Tibial nerve (tissue), 4 donors: ENCODE data around the gene ROBO2. TPM values are rescaled to one million over a fixed set of nuclear protein-coding genes. Genes with fewer than 3 reads are reported as not detected.

ENCODE experiments used
- DNase-seq, 2 donors: peaks; one replicate each; pipeline ENCODE4 v3.0.0-alpha.2; 2019; ENCODE audit warnings: low spot score in 2 of 2
- H3K27ac ChIP-seq, 4 donors: fragments of 200-600 bp; sonication (generic) in 3 of 4; one replicate each; pipeline ENCODE4 v1.5.1; 2017 to 2019; ENCODE audit warnings: mild to moderate bottlenecking in 1 of 4
- H3K27me3 ChIP-seq, 2 donors: fragments of 200-600 bp; sonication (generic) in 1 of 2; one replicate each; pipeline versions ENCODE4 v1.5.1 to v1.6.0; 2017 to 2019
- H3K36me3 ChIP-seq, 3 donors: fragments of 200-600 bp; sonication (generic); one replicate each; pipeline ENCODE4 v1.5.1; 2018 to 2019
- H3K4me1 ChIP-seq, 4 donors: fragments of 200-600 bp; sonication (generic) in 3 of 4; one replicate each; pipeline ENCODE4 v1.5.1; 2017 to 2019
- H3K4me3 ChIP-seq, 4 donors: fragments of 200-600 bp; sonication (generic) in 3 of 4; one replicate each; pipeline ENCODE4 v1.5.1; 2017 to 2019; ENCODE audit warnings: mild to moderate bottlenecking in 1 of 4, moderate library complexity in 1 of 4
- H3K9me3 ChIP-seq, 4 donors: fragments of 200-600 bp; sonication (generic) in 3 of 4; one replicate each; pipeline ENCODE4 v1.5.1; 2017 to 2019
- EP300 ChIP-seq, 2 donors: sonication (generic); formaldehyde crosslinking; IDR thresholded peaks; one replicate each; pipeline ENCODE4 v1.6.1; 2017; ENCODE audit warnings: antibody characterized with exemption in 2 of 2, mild to moderate bottlenecking in 1 of 2
- POLR2A ChIP-seq, 2 donors: fragments of 450-650 bp; IDR thresholded peaks; one replicate each; pipeline ENCODE4 v1.6.1; 2017; ENCODE audit warnings: antibody characterized with exemption in 2 of 2, mild to moderate bottlenecking in 2 of 2, moderate library complexity in 2 of 2
- WGBS, 2 donors: methylation state at CpG; one replicate each; pipeline ENCODE4 v1.1.5; 2018; 5-methylcytosine and 5-hydroxymethylcytosine counted together
- total RNA-seq, 4 donors: library from RNA; depleted of rRNA; stranded (reverse); fragments of >200 nt; gene quantifications; one replicate each; pipeline ENCODE4 v1.1.0, GENCODE V29; 2016
- TF ChIP-seq, protein P1 (sequence below), 5 experiments: fragments of 200-600 bp in 3 of 5; fragments of 450-650 bp in 2 of 5; sonication (generic) in 3 of 5; IDR thresholded peaks; one replicate each; pipeline ENCODE4 v1.5.1; 2016 to 2019; ENCODE audit warnings: antibody characterized with exemption in 5 of 5, mild to moderate bottlenecking in 3 of 5, moderate library complexity in 2 of 5

The ROBO2 gene
- total RNA-seq, 4 donors from 2014 or later: 0.30 to 4.4 (median 1.9) TPM

DNA sequence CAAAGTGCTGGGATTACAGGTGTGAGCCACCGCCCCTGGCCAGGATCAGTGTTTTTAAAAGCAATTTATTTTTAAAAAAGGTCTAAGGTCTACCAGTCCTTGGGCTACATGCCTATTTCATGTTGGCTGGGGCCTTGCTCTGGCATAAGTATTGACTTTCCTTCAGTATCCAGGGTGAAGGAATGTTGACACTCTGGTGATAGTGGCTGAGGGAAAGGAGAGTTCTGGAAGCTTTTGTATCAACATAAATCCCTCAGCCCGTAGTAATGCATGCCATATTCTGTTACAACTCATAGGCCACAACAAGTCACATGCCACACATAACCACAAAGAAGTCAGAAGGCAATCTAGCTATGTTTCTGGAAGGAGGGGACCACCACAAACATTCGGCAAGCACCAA, 273.9 kb downstream of the ROBO2 start:
- Histone ChIP-seq H3K27me3 (no peaks in the 10 kb centered on the region), H3K4me1 (no peaks in the 10 kb centered on the region), H3K36me3 (no peaks in the 10 kb centered on the region), H3K9me3 (no peaks in the 10 kb centered on the region), H3K27ac (no peak overlapping the region), H3K4me3 (no peak overlapping the region)
- TF ChIP-seq POLR2A (IDR thresholded peaks at IDR 0.05) (no peak), EP300 (IDR thresholded peaks at IDR 0.05) (no peak)
- TF ChIP-seq, protein P1, sequence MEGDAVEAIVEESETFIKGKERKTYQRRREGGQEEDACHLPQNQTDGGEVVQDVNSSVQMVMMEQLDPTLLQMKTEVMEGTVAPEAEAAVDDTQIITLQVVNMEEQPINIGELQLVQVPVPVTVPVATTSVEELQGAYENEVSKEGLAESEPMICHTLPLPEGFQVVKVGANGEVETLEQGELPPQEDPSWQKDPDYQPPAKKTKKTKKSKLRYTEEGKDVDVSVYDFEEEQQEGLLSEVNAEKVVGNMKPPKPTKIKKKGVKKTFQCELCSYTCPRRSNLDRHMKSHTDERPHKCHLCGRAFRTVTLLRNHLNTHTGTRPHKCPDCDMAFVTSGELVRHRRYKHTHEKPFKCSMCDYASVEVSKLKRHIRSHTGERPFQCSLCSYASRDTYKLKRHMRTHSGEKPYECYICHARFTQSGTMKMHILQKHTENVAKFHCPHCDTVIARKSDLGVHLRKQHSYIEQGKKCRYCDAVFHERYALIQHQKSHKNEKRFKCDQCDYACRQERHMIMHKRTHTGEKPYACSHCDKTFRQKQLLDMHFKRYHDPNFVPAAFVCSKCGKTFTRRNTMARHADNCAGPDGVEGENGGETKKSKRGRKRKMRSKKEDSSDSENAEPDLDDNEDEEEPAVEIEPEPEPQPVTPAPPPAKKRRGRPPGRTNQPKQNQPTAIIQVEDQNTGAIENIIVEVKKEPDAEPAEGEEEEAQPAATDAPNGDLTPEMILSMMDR (IDR thresholded peaks at IDR 0.05): no peak
- WGBS, 2 donors: 84 to 86% methylated on average over 3 of the region's 3 CpGs
- no peak for DNase-seq

DNA sequence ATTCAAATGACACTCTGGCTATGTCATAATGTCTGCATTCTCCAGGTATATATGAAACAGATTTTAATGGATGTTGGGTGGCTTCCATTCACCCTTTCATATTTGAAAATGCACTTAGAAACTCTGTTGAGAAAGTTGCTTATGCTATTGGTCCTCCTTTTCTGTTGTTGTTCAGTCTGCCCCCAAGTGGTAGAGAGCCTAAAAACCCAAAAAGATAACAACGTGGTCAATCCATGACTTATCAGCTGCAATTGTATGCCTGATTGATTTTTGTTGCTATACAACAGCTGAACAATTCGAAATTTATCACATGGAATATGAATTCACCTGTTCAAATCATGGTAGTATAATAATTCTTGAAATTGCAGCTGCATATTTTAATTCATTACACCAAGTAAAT, 279.8 kb downstream of the ROBO2 start:
- DNase-seq: no peak
- no peaks in the 10 kb centered on the region for H3K27me3 ChIP-seq
- no peak overlapping the region for H3K4me3 ChIP-seq
- H3K27ac ChIP-seq: no peak overlapping the region
- TF ChIP-seq POLR2A (IDR thresholded peaks at IDR 0.05): no peak
- TF ChIP-seq, protein P1 (IDR thresholded peaks at IDR 0.05): peak in 1 of 5 experiments; percentile 7
- WGBS, 2 donors: 44% methylated on average over 2 of the region's 2 CpGs
- no peaks in the 10 kb centered on the region for H3K9me3 ChIP-seq
- H3K4me1 ChIP-seq: peaks cover 0 to 4% (median 0%) of the 10 kb centered on the region in 4 donors
- no peaks in the 10 kb centered on the region for H3K36me3 ChIP-seq

DNA sequence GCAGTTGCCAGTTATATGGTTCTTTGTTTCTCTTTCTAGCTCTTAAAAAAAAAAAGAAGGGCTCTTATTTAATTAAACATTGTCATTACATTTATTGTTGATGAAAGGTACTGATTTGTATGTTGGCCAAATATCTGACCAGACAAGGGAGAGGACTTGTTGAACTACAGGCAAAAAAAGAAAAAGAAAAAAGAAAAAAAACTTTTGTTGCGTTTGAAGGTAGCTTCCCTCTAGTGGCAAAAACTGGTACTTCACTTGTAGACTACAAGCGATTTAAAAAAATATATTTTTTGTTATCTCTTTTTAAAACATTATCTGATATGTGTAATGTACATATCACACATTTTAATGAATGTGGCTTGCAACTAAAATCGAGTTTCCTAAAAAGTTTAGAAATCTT, 280.6 kb downstream of the ROBO2 start:
- WGBS, 2 donors: 5 to 12% methylated on average over 3 of the region's 3 CpGs
- Histone ChIP-seq H3K36me3 (no peaks in the 10 kb centered on the region), H3K27me3 (no peaks in the 10 kb centered on the region), H3K4me1 (peaks cover 0 to 4% (median 0%) of the 10 kb centered on the region in 4 donors), H3K27ac (no peak overlapping the region), H3K4me3 (no peak overlapping the region), H3K9me3 (no peaks in the 10 kb centered on the region)
- DNase-seq: no peak
- TF ChIP-seq POLR2A (IDR thresholded peaks at IDR 0.05) (no peak), EP300 (IDR thresholded peaks at IDR 0.05) (no peak)
- TF ChIP-seq, protein P1 (IDR thresholded peaks at IDR 0.05): peak; percentile 19 to 75 (median 35)

DNA sequence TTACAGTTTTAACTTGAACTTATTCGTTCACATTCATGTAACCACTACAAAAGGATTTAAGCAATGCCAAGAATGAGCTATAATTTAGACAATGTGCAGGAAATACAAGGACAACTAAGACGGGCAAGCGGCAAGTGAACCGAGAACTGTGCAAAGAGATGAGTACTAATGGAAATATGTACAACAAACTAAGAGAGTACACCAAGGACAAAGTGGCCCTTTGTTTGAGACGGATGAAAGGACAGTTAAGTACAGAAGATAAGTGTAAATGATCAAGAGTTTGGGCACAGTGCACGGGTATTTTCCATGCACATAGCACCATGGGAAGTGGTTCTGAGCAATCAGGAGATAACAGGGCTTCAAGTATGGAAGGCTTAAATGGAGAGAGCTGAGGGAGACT, 281.7 kb downstream of the ROBO2 start:
- TF ChIP-seq POLR2A (IDR thresholded peaks at IDR 0.05) (no peak), EP300 (IDR thresholded peaks at IDR 0.05) (no peak)
- TF ChIP-seq, protein P1 (IDR thresholded peaks at IDR 0.05): no peak
- no peaks in the 10 kb centered on the region for H3K36me3 ChIP-seq
- H3K27me3 ChIP-seq: no peaks in the 10 kb centered on the region
- no peak overlapping the region for H3K27ac ChIP-seq
- H3K9me3 ChIP-seq: no peaks in the 10 kb centered on the region
- H3K4me1 ChIP-seq: peaks cover 0 to 4% (median 0%) of the 10 kb centered on the region in 4 donors
- DNase-seq: no peak
- no peak overlapping the region for H3K4me3 ChIP-seq
- 48 to 49% methylated on average over 6 of the region's 6 CpGs for WGBS, 2 donors

DNA sequence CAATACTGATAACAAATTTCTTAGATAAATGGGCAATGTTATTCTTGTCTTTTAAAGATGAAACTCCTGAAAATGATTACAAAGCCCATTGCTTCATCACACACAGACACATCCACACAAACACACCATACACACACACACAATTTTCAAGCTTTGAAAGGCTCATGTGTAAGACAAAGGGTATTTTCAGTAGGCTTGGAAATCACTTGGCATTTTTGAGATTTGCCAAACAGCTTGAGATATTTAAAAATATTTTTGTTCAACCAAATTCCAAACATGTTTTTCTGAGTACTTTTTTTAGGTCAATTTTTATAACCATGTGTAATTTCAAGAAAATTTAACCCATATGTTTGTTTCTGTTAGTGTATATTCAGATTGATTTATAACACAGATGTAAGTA, 283.7 kb downstream of the ROBO2 start:
- TF ChIP-seq POLR2A (IDR thresholded peaks at IDR 0.05) (no peak), EP300 (IDR thresholded peaks at IDR 0.05) (no peak)
- TF ChIP-seq, protein P1 (IDR thresholded peaks at IDR 0.05): no peak
- no peak overlapping the region for H3K4me3 ChIP-seq
- no peak for DNase-seq
- H3K4me1 ChIP-seq: peaks cover 0 to 4% (median 0%) of the 10 kb centered on the region in 4 donors
- H3K36me3 ChIP-seq: no peaks in the 10 kb centered on the region
- no peaks in the 10 kb centered on the region for H3K27me3 ChIP-seq
- H3K9me3 ChIP-seq: no peaks in the 10 kb centered on the region
- no peak overlapping the region for H3K27ac ChIP-seq
